HepG2 (cell line): ENCODE results near the gene SLITRK5. TPM values are rescaled to one million over a fixed set of nuclear protein-coding genes. Genes with fewer than 3 reads are reported as not detected.

Experiments
- ATAC-seq: fragments of 200-7000 bp; cut with Tn5 transposase; 3 replicates; pipeline ENCODE4 v1.9.1; 2020; ENCODE audit warnings: mild to moderate bottlenecking, moderate library complexity
- BruUV-seq: library from RNA; stranded (reverse); fragments of 400-500 nt; replicated peaks from 2 replicates; lab custom pipeline; 2021; lab: Mats Ljungman, UMichigan
- CTCF ChIA-PET: fragments of 300-600 bp; formaldehyde crosslinking; extraction: SDS; loops from one replicate; lab custom pipeline; 2021; ENCODE audit warnings: low total read pairs, inconsistent platforms, low intra/inter-chr PET ratio; lab: Yijun Ruan, JAX
- POLR2A ChIA-PET: fragments of 350-600 bp; sonication (Branson Sonifier 250); formaldehyde crosslinking; loops from one replicate; lab custom pipeline; 2020; ENCODE audit warnings: antibody characterized with exemption, inconsistent platforms; lab: Yijun Ruan, JAX
- DNase-seq: peaks from one replicate; pipeline ENCODE4 v3.0.0-alpha.2; 2015; ENCODE audit warnings: low spot score
- FAIRE-seq: peaks from 3 replicates; lab custom pipeline; 2011; peaks lifted over from hg19 to GRCh38; lab: Jason Lieb, UNC
- H2AFZ ChIP-seq: one replicate; pipeline ENCODE4 v1.6.1; 2011; ENCODE audit warnings: low read length, inconsistent platforms
- H3K27ac ChIP-seq: fragments of 300-600 bp; 3 replicates; pipeline ENCODE4 v1.8.0; 2011; ENCODE audit warnings: mixed run types, mild to moderate bottlenecking, mixed read lengths, low read length, inconsistent platforms; ENCODE audit not compliant: insufficient read depth; ENCODE audit errors: extremely low read length
- H3K27me3 ChIP-seq, 2 experiments: fragments of 200-600 bp in 1 of 2; 2 replicates in 1 of 2; 3 replicates in 1 of 2; pipeline versions ENCODE4 v1.6.0 to v1.8.0; 2011; ENCODE audit warnings: low read length in 2 of 2, mild to moderate bottlenecking in 2 of 2, moderate library complexity in 2 of 2, inconsistent platforms in 1 of 2; ENCODE audit not compliant: insufficient read depth in 2 of 2, control insufficient read depth in 1 of 2
- H3K36me3 ChIP-seq, 2 experiments: fragments of 200-600 bp in 1 of 2; replicated peaks in 1 of 2; 2 replicates in 1 of 2; 3 replicates in 1 of 2; pipeline versions ENCODE4 v1.5.1 to v1.8.0; 2011; ENCODE audit warnings: low read length in 2 of 2, inconsistent platforms in 1 of 2; ENCODE audit not compliant: insufficient read depth in 2 of 2, control insufficient read depth in 1 of 2
- H3K4me1 ChIP-seq: 2 replicates; pipeline ENCODE4 v1.5.1; 2012; ENCODE audit warnings: low read length, inconsistent platforms; ENCODE audit not compliant: insufficient read depth
- H3K4me2 ChIP-seq: 2 replicates; pipeline ENCODE4 v1.6.0; 2011; ENCODE audit warnings: low read depth, low read length, inconsistent platforms
- H3K4me3 ChIP-seq, 3 experiments: fragments of 200-600 bp in 1 of 3; sonication (generic), shearing (Covaris generic) in 1 of 3; replicated peaks in 1 of 3; 2 replicates each; pipeline ENCODE4 v1.5.1; 2011 to 2016; ENCODE audit warnings: low read length in 3 of 3, inconsistent platforms in 2 of 3, low read depth in 2 of 3, mild to moderate bottlenecking in 2 of 3, control low read depth in 1 of 3, mixed read lengths in 1 of 3; ENCODE audit not compliant: insufficient read depth in 1 of 3
- H3K79me2 ChIP-seq: one replicate; pipeline ENCODE4 v1.6.1; 2011; ENCODE audit warnings: low read length, inconsistent platforms; ENCODE audit not compliant: insufficient read depth
- H3K9ac ChIP-seq: 2 replicates; pipeline ENCODE4 v1.6.0; 2011; ENCODE audit warnings: mild to moderate bottlenecking, low read depth, low read length, inconsistent platforms; ENCODE audit not compliant: insufficient read depth
- H3K9me3 ChIP-seq: 2 replicates; pipeline ENCODE4 v1.5.1; 2012; ENCODE audit warnings: mild to moderate bottlenecking, low read length
- H4K20me1 ChIP-seq: 2 replicates; pipeline ENCODE4 v1.6.0; 2011; ENCODE audit warnings: inconsistent platforms, mild to moderate bottlenecking, low read length, moderate library complexity; ENCODE audit not compliant: insufficient read depth
- PTBP1 ChIP-seq: fragments of 200-400 bp; formaldehyde crosslinking; IDR thresholded peaks from 2 replicates; pipeline ENCODE4 v1.6.1; 2018; ENCODE audit warnings: low read length, low read depth; ENCODE audit not compliant: poor library complexity, severe bottlenecking
- STAG1 ChIP-seq: sonication (generic); formaldehyde crosslinking; IDR thresholded peaks from 2 replicates; pipeline ENCODE4 v1.4.0; 2020; ENCODE audit warnings: missing genetic modification reagents
- ZNF512B ChIP-seq: sonication (generic); formaldehyde crosslinking; IDR thresholded peaks from 2 replicates; pipeline ENCODE4 v1.5.1; 2020; ENCODE audit warnings: missing genetic modification reagents, mild to moderate bottlenecking, borderline replicate concordance
- WGBS: methylation state at CpG from one replicate; pipeline ENCODE4 v1.1.6; 2017; ENCODE audit warnings: low lambda C conversion rate; 5-methylcytosine and 5-hydroxymethylcytosine counted together
- in situ Hi-C: cut with HindIII; loops from 2 replicates; pipeline ENCODE4 v1.10.0; 2017; ENCODE audit warnings: low pct_unique_long_range_greater_than_20kb; ENCODE audit not compliant: extremely low pct_ligation_motif_present
- intact Hi-C: fragments of 100-400 bp; cut with micrococcal nuclease; formaldehyde crosslinking; loops from one replicate; pipeline ENCODE4 v1.10.0; 2022; ENCODE audit not compliant: unreplicated experiment
- polyA plus RNA-seq, 8 experiments: library from polyadenylated mRNA; depleted of rRNA in 3 of 8; stranded (reverse) in 7 of 8; unstranded in 1 of 8; fragments of >200 nt; fragmentation: Illumina TruSeq in 4 of 8; extraction: Trizol in 4 of 8; gene quantifications; 2 replicates each; pipeline versions ENCODE4 v1.2.1 to v1.2.3, GENCODE V29; 2011 to 2016; ENCODE audit warnings: low read depth in 4 of 8, missing spikeins in 1 of 8, mixed read lengths in 1 of 8; ENCODE audit not compliant: insufficient read depth in 1 of 8
- total RNA-seq, 5 experiments: library from RNA; depleted of rRNA; stranded (reverse); fragments of >200 nt; fragmentation: Illumina TruSeq; extraction: Trizol; gene quantifications; 2 replicates each; pipeline ENCODE4 v1.2.3, GENCODE V29; 2016; ENCODE audit warnings: low read depth in 1 of 5
- TF ChIP-seq, protein P1 (sequence below): sonication (generic); formaldehyde crosslinking; IDR thresholded peaks from 2 replicates; pipeline ENCODE4 v1.5.0; 2020; ENCODE audit warnings: mild to moderate bottlenecking, missing genetic modification reagents, moderate library complexity

The SLITRK5 gene
- total and polyA plus RNA-seq, 2 of the 13 experiments (the other 11 are each of a cell fraction or from before 2014, with no cell fraction given): not detected

DNA sequence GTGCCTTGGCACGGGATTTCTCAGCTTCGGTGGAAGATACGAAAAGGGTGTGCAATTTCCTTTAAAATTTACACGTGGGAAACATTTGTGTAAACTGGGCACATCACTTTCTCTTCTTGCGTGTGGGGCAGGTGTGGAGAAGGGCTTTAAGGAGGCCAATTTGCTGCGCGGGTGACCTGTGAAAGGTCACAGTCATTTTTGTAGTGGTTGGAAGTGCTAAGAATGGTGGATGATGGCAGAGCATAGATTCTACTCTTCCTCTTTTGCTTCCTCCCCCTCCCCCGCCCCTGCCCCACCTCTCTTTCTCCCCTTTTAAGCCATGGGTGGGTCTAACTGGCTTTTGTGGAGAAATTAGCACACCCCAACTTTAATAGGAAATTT, 7.2 kb downstream of the SLITRK5 start (continued):
- TF ChIP-seq ZNF512B (CRISPR knock-in tag): no peak

DNA sequence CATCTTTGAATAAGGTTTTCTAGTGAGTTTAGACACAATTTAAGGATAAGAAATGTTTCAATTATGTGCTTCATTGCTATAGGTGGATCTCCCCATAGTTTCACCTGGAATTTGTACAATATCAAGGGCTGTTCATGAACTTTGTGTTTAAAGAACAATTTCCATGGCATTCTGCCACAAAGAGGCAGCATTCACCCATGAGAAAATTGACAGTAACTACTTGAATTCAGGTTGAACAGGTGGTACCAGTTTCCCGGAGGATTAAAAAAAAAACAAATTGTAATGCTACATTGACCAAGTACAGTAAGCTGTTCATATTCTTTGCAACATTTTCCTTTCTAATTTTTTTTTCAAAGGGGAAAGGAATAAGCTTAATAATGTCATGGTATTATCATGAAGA, 9.1 kb downstream of the SLITRK5 start:
- H3K79me2 ChIP-seq: no peaks in the 10 kb centered on the region
- CTCF ChIA-PET: no interaction called here
- TF ChIP-seq STAG1 (CRISPR knock-in tag): peak; percentile 29; the same call in 1 of the 2 replicates
- TF ChIP-seq, protein P1, sequence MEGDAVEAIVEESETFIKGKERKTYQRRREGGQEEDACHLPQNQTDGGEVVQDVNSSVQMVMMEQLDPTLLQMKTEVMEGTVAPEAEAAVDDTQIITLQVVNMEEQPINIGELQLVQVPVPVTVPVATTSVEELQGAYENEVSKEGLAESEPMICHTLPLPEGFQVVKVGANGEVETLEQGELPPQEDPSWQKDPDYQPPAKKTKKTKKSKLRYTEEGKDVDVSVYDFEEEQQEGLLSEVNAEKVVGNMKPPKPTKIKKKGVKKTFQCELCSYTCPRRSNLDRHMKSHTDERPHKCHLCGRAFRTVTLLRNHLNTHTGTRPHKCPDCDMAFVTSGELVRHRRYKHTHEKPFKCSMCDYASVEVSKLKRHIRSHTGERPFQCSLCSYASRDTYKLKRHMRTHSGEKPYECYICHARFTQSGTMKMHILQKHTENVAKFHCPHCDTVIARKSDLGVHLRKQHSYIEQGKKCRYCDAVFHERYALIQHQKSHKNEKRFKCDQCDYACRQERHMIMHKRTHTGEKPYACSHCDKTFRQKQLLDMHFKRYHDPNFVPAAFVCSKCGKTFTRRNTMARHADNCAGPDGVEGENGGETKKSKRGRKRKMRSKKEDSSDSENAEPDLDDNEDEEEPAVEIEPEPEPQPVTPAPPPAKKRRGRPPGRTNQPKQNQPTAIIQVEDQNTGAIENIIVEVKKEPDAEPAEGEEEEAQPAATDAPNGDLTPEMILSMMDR (CRISPR knock-in tag): 0 out of 2 replicates have a peak, but pooled peaks have one; percentile 14
- TF ChIP-seq PTBP1: no peak
- TF ChIP-seq, all 625 proteins: peak for 2
- WGBS: 0% methylated on average over 1 of the region's 1 CpG
- DNase-seq (no peak), ATAC-seq (no peak), FAIRE-seq (no peak)
- POLR2A ChIA-PET: no interaction called here
- H3K9ac ChIP-seq: no peak overlapping the region
- no peaks in the 10 kb centered on the region for H4K20me1 ChIP-seq
- H3K4me2 ChIP-seq: no peak overlapping the region
- peaks cover 0 to 31% of the 10 kb centered on the region in 2 experiments; a peak in 4 of 5 replicates for H3K27me3 ChIP-seq
- BruUV-seq: no TSS peak
- H3K36me3 ChIP-seq: no peaks in the 10 kb centered on the region
- no peak overlapping the region for H3K4me3 ChIP-seq
- H3K27ac ChIP-seq: no peak overlapping the region
- intact Hi-C loops (no loop called here), in situ Hi-C loops (no loop called here)
- H2AFZ ChIP-seq: no peak overlapping the region
- H3K4me1 ChIP-seq: peaks cover 15% of the 10 kb centered on the region
- H3K9me3 ChIP-seq: no peaks in the 10 kb centered on the region
